ENCODE data around the gene MBNL1. TPM values are rescaled to one million over a fixed set of nuclear protein-coding genes. Genes with fewer than 3 reads are reported as not detected.

MBNL1 gene
- total RNA-seq, 4 donors from 2014 or later = 353 to 653 (median 495) TPM

GRCh38 chr3:152261329-152261728 is 7.4 kb upstream of the MBNL1 start:
- WGBS, 2 donors = 80 to 84% methylated on average over 3 of the region's 3 CpGs
- Histone ChIP-seq H3K4me1 (peaks cover 4 to 37% (median 21%) of the 10 kb centered on the region in 4 donors), H3K9me3 (no peaks in the 10 kb centered on the region), H3K4me3 (no peak overlapping the region), H3K27ac (no peak overlapping the region), H3K36me3 (no peaks in the 10 kb centered on the region), H3K27me3 (no peaks in the 10 kb centered on the region)
- no peak for DNase-seq (ENCODE audit: low spot score in 2 of 2)
- TF ChIP-seq CTCF (IDR thresholded peaks at IDR 0.05) = no peak
- no peak for TF ChIP-seq EP300 (IDR thresholded peaks at IDR 0.05)
- TF ChIP-seq POLR2A (IDR thresholded peaks at IDR 0.05) = no peak

GRCh38 chr3:152263711-152264110 is 5.0 kb upstream of the MBNL1 start:
- 51 to 100% methylated on average over 2 of the region's 2 CpGs for WGBS, 2 donors
- DNase-seq (ENCODE audit: low spot score in 2 of 2) = no peak
- H3K4me1 ChIP-seq = peaks cover 4 to 48% (median 34%) of the 10 kb centered on the region in 4 donors
- no peak overlapping the region for H3K4me3 ChIP-seq
- TF ChIP-seq EP300 (IDR thresholded peaks at IDR 0.05) (no peak), CTCF (IDR thresholded peaks at IDR 0.05) (no peak), POLR2A (IDR thresholded peaks at IDR 0.05) (no peak)
- peak overlapping the region in 3 of 4 donors; percentile 8 to 53 (median 33) for H3K27ac ChIP-seq
- no peaks in the 10 kb centered on the region for H3K27me3 ChIP-seq
- H3K9me3 ChIP-seq = no peaks in the 10 kb centered on the region
- H3K36me3 ChIP-seq = no peaks in the 10 kb centered on the region

- Histone ChIP-seq H3K36me3 (no peaks in the 10 kb centered on the region), H3K4me3 (no peak overlapping the region), H3K27me3 (no peaks in the 10 kb centered on the region), H3K4me1 (peaks cover 4 to 44% (median 32%) of the 10 kb centered on the region in 4 donors), H3K27ac (peak overlapping the region in 3 of 4 donors; percentile 8 to 53 (median 33)), H3K9me3 (no peaks in the 10 kb centered on the region)
- no peak for DNase-seq (ENCODE audit: low spot score in 2 of 2)
- TF ChIP-seq EP300 (IDR thresholded peaks at IDR 0.05) = no peak
- TF ChIP-seq CTCF (IDR thresholded peaks at IDR 0.05) = no peak
- TF ChIP-seq POLR2A (IDR thresholded peaks at IDR 0.05) = no peak
These were observed 4.4 kb upstream of the MBNL1 start for GRCh38 chr3:152264378-152264777.

- WGBS, 2 donors = 24 to 29% methylated on average over 3 of the region's 3 CpGs
- DNase-seq (ENCODE audit: low spot score in 2 of 2) = peak; percentile 61 to 84
- Histone ChIP-seq H3K9me3 (no peaks in the 10 kb centered on the region), H3K27ac (peak overlapping the region; percentile 99 to 100 (median 99)), H3K4me1 (peaks cover 4 to 40% (median 29%) of the 10 kb centered on the region in 4 donors), H3K27me3 (no peaks in the 10 kb centered on the region), H3K4me3 (peak overlapping the region in 3 of 4 donors; percentile 1 to 93 (median 23)), H3K36me3 (no peaks in the 10 kb centered on the region)
- peak; percentile 55 to 67 for TF ChIP-seq POLR2A (IDR thresholded peaks at IDR 0.05)
- TF ChIP-seq CTCF (IDR thresholded peaks at IDR 0.05) = peak in 1 of 5 experiments; percentile 33
- peak; percentile 32 to 98 for TF ChIP-seq EP300 (IDR thresholded peaks at IDR 0.05)
These were observed 2.3 kb upstream of the MBNL1 start for GRCh38 chr3:152266221-152266995.

GRCh38 chr3:152267831-152268554 is 736 bp upstream of the MBNL1 start:
- Histone ChIP-seq H3K27ac (peak overlapping the region; percentile 99 to 100 (median 99)), H3K36me3 (no peaks in the 10 kb centered on the region), H3K9me3 (no peaks in the 10 kb centered on the region), H3K4me1 (peaks cover 4 to 51% (median 38%) of the 10 kb centered on the region in 4 donors), H3K27me3 (no peaks in the 10 kb centered on the region), H3K4me3 (peak overlapping the region; percentile 79 to 93 (median 89))
- WGBS, 2 donors = 5 to 7% methylated on average over 16 of the region's 16 CpGs
- TF ChIP-seq CTCF (IDR thresholded peaks at IDR 0.05) = no peak
- TF ChIP-seq POLR2A (IDR thresholded peaks at IDR 0.05) = no peak
- DNase-seq (ENCODE audit: low spot score in 2 of 2) = no peak

All from tibial nerve (tissue), 4 donors.